HG03457 (cell line): ENCODE data around the gene C22orf42.
"Not testable (repeated sequence)": the region's sequence is repeated elsewhere in the genome, so short reads cannot be mapped to it uniquely, and the experiment has no call there.

Experiments
- ATAC-seq: cut with Tn5 transposase; IDR thresholded peaks from one replicate; pipeline ENCODE4 v1.9.1; 2021; ENCODE audit warnings: moderate number of reproducible peaks; ENCODE audit not compliant: unreplicated experiment

C22orf42 gene

GRCh38 chr22:32191021-32191420, 31.9 kb upstream of the C22orf42 start:
- not testable (repeated sequence) for ATAC-seq

GRCh38 chr22:32185821-32186220, 26.7 kb upstream of the C22orf42 start:
- ATAC-seq, result no peak

DNA sequence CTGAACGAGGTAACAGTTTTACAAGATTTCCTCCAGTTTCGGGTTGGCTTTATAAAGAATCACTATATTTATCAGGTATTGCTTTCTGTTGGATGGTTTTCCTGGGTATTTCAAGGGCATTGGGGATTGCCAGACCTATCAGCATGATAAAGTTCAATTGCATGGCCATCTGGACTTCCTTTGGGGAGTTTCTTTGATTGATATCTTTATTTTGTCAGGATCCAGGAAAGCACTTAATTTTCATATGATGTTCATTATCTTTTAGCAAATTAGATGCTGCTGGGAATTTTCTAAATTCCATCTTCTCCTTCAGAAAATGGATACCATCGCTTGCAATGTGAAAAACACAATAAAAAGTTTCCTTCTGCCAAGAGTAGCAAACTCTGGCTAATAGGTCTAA, 24.5 kb upstream of the C22orf42 start:
- ATAC-seq, result no peak

- no peak for ATAC-seq
These were observed 21.9 kb upstream of the C22orf42 start for GRCh38 chr22:32181043-32181442.

- ATAC-seq, result no peak
These were observed 18.2 kb upstream of the C22orf42 start for GRCh38 chr22:32177221-32177765.

DNA sequence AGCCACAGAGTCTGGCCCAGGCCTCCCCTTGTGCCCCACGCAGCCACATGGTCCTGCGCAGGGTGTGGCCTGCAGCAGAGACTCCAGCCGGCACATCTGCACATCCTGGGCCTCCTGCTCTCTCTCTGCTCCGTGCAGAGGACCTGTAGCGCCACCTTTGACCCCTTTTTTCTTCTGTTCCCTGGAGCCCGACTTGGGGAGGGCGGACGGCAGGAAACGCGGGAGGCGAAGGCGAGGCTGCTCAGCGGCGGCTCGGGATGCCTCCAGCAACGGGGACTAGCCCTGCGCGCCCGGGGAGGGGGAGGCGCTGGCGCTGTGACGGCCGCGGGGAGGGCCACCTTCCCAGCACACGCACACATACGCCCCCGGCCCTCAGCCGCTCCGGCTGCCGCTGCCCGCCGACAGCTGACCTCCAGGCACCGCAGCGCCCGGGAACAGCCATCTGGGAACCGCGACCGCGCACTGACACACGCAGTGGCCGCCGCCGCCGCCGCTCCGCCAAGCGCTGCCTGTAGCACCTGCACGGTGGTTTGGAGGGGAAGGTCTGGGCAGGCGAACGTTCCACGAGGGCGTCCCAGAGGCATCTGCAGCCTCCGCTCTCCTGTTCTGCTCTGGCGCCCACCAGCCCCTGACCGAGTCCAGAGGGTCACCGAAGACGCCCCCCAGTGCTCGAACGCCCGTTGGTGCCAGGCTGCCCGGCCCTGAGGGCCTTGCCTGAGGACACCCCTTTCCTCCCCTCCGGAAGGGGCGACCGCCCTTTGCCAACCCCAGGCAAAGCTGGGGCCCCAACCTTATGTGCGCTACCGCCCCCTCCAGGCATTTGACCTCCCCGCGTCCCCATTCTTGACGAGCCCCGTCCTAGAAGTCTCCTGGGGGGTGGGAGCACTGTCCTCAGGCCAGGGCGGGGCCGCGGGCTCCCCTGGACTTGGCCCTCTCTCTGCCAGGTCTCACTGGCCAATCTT, 16.9 kb upstream of the C22orf42 start:
- ATAC-seq, result no peak

GRCh38 chr22:32175115-32175514, 16.0 kb upstream of the C22orf42 start:
- ATAC-seq, result no peak

DNA sequence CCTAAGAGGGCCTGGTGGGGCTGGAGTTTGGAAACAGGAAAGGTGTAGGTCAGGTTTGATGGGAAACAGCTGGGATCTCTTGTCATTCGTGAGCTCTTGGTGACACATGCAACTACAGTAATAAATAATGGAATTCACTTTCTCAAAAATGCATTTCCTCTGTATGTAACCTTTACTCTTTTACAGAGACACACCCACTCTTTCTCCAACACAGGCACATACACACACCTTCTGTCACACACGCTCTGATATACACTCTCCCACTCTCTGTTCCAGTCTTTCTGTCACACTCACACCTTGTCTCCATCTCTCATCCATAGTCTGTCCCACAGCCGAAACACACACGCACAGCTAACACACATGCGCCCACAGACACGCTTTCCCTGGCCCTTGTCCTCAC, 6.6 kb upstream of the C22orf42 start:
- no peak for ATAC-seq

- ATAC-seq, result no peak
These were observed 5.2 kb upstream of the C22orf42 start for GRCh38 chr22:32164075-32164860.

- ATAC-seq, result not testable (repeated sequence)
These were observed 1.3 kb upstream of the C22orf42 start for GRCh38 chr22:32160411-32160810.

DNA sequence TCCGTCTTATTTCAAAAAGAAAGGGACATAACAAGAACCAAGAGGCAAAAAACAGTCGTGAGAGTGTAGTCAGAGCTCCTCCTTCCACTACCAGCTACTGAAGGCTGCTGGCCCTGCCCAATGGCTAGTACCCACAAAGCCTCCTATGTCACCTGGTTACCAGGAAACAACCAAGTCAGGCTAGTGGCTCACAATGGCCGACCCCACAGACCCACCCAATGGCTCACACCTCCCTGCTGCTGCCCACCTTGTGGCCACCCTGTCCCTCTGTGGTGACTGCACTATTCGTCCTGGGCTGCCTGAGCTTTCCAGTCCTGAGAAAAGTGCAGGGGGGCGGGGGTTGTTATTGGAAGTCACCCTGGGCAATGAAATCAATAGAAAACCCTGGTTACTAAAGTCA, 1.5 kb downstream of the C22orf42 start:
- not testable (repeated sequence) for ATAC-seq

- not testable (repeated sequence) for ATAC-seq
These were observed 4.4 kb downstream of the C22orf42 start for GRCh38 chr22:32154727-32155126.

- ATAC-seq, result not testable (repeated sequence)
These were observed 7.5 kb downstream of the C22orf42 start for GRCh38 chr22:32151641-32152040.

DNA sequence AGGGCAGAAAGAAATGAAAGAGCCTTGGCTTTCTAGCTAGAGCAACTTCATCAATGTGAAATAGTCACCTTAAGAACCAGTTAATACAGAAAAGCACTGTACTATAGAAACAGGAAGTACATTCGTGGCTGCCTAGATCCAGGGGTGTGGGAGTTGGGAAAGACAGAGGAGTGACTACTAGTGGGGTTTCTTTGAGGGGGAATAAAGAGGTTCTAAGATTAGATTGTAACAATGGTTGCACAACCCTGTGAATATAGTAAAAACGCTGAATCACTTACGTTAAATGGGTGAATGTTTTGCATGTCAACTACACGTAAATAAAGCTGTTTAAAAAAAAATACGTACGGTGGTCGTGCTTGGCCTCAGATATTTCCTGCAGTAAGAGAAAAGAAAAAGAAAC, 8.5 kb downstream of the C22orf42 start:
- not testable (repeated sequence) for ATAC-seq

GRCh38 chr22:32148372-32148771, 10.7 kb downstream of the C22orf42 start:
- not testable (repeated sequence) for ATAC-seq

- ATAC-seq, result not testable (repeated sequence)
These were observed 12.0 kb downstream of the C22orf42 start for GRCh38 chr22:32147128-32147527.

DNA sequence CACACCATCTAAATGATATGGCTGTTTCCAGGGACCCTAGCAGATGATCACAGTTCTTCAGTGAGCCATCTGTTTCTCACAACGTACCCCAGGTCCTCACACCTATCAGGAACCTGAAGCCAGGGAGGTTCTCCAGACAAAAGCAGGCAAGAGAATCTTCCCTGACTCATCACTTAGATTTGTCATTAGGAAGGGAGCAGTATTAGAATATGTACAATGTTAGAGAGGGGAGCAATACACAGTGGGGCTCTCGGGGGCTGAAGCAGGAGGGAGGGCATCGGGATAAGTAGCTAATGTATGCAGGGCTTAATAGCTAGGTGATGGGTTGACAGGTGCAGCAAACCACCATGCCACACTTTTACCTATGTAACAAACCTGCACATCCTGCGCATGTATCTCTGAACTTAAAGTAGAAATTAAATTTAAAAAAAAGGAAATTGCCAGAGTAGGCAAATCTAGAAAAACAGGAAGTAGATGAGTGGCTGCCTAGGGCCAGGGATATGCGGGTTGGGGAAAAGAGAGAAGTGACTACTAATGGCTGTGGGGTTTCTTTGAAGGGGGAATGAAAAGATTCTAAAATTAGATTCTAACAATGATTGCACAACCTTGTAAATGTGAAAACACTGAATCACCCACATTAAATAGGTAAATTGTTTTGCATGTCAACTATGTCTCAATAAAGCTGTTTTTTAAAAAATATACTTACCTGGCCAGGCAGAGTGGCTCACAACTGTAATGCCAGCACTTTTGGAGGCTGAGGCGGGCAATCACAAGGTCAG, 14.4 kb downstream of the C22orf42 start:
- no peak for ATAC-seq

- ATAC-seq, result no peak
These were observed 16.5 kb downstream of the C22orf42 start for GRCh38 chr22:32142600-32142999.

DNA sequence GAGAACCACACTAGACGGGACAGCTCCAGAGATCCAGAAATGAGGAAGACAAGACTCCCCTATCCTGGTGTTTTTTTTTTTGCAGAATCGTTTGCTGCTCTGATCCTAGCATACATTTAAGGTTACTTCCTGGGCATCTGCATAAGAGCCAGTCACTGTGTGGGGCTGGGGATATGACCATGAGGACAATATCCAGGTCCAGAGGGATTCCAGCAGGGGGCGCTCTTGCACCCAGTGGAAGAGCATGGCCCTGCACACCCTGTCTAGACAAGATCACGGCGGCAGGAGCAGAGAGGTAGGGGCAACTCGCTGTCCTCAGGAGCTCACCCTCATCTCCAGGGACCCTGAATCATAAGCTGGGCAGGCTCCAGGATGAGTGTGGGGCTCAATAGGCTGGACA, 18.4 kb downstream of the C22orf42 start:
- ATAC-seq, result not testable (repeated sequence)

- ATAC-seq, result not testable (repeated sequence)
These were observed 20.5 kb downstream of the C22orf42 start for GRCh38 chr22:32138576-32138975.
